Mucosa of descending colon (tissue), 3 donors: ENCODE data around the gene BDP1. TPM values are rescaled to one million over a fixed set of nuclear protein-coding genes. Genes with fewer than 3 reads are reported as not detected.
A peak's percentile ranks its signal among the peaks of the same experiment; 100 is the strongest.
"Not testable (repeated sequence)": the region's sequence is repeated elsewhere in the genome, so short reads cannot be mapped to it uniquely, and the experiment has no call there.

Experiments used
- ATAC-seq: fragments of 200-7000 bp; cut with Tn5 transposase; one replicate; pipeline ENCODE4 v1.9.1; 2020; ENCODE audit warnings: mild to moderate bottlenecking, moderate library complexity
- DNase-seq, 3 donors: peaks; one replicate each; pipeline ENCODE4 v3.0.0-alpha.2; 2020
- H3K36me3 ChIP-seq: fragments of 200-600 bp; one replicate; pipeline ENCODE4 v1.8.0; 2021; ENCODE audit warnings: low read depth, mild to moderate bottlenecking
- H3K4me1 ChIP-seq: fragments of 200-600 bp; one replicate; pipeline ENCODE4 v1.8.0; 2021; ENCODE audit warnings: low read depth, mild to moderate bottlenecking
- H3K4me3 ChIP-seq: fragments of 200-600 bp; one replicate; pipeline ENCODE4 v1.8.0; 2021; ENCODE audit warnings: mild to moderate bottlenecking
- H3K9me3 ChIP-seq: fragments of 200-600 bp; one replicate; pipeline ENCODE4 v1.8.0; 2021; ENCODE audit warnings: mild to moderate bottlenecking
- intact Hi-C, 2 donors: fragments of 100-400 bp; cut with DNase I in 1 of 2; cut with micrococcal nuclease in 1 of 2; formaldehyde crosslinking; loops; one replicate each; pipeline versions ENCODE4 v1.11.0 to v1.11.1; 2022; cut with DNase I, micrococcal nuclease
- total RNA-seq, 3 donors: library from RNA; stranded (reverse); fragmentation: NEBNext Ultra II Directional in 2 of 3; extraction: Animal tissue kit (Norgen Biotek cat#: 25700) in 2 of 3; gene quantifications; one replicate each; pipeline versions ENCODE4 v1.2.1 to v1.2.4, GENCODE V29; 2021 to 2023
- TF ChIP-seq, protein P1 (sequence below): fragments of 200-600 bp; IDR thresholded peaks from one replicate; pipeline ENCODE4 v1.8.0; 2022; ENCODE audit warnings: antibody characterized with exemption, mild to moderate bottlenecking
- donor health status: DM: no; HTN: no; CAD: no; lungs with moderate emphysema.
- donor health status: DM: no; HTN: no; CAD: no.
- donor health status: DM: no; HTN: yes; CAD: no.

The BDP1 gene
- total RNA-seq, 3 donors from 2014 or later = 20.0 to 28.7 (median 23.9) TPM

GRCh38 chr5:71528206-71528605, 72.8 kb downstream of the BDP1 start:
- intact Hi-C loops = no loop called here
- TF ChIP-seq, protein P1, sequence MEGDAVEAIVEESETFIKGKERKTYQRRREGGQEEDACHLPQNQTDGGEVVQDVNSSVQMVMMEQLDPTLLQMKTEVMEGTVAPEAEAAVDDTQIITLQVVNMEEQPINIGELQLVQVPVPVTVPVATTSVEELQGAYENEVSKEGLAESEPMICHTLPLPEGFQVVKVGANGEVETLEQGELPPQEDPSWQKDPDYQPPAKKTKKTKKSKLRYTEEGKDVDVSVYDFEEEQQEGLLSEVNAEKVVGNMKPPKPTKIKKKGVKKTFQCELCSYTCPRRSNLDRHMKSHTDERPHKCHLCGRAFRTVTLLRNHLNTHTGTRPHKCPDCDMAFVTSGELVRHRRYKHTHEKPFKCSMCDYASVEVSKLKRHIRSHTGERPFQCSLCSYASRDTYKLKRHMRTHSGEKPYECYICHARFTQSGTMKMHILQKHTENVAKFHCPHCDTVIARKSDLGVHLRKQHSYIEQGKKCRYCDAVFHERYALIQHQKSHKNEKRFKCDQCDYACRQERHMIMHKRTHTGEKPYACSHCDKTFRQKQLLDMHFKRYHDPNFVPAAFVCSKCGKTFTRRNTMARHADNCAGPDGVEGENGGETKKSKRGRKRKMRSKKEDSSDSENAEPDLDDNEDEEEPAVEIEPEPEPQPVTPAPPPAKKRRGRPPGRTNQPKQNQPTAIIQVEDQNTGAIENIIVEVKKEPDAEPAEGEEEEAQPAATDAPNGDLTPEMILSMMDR = no peak
- Histone ChIP-seq H3K9me3 (no peaks in the 10 kb centered on the region), H3K4me1 (no peaks in the 10 kb centered on the region), H3K4me3 (no peak overlapping the region), H3K36me3 (no peaks in the 10 kb centered on the region)
- no peak for ATAC-seq
- DNase-seq = no peak

- Histone ChIP-seq H3K36me3 (no peaks in the 10 kb centered on the region), H3K4me3 (no peak overlapping the region), H3K4me1 (no peaks in the 10 kb centered on the region), H3K9me3 (no peaks in the 10 kb centered on the region)
- DNase-seq (no peak), ATAC-seq (no peak)
- TF ChIP-seq, protein P1 = no peak
- intact Hi-C loops = no loop called here
Observed at GRCh38 chr5:71529682-71530081, 74.2 kb downstream of the BDP1 start.

DNA sequence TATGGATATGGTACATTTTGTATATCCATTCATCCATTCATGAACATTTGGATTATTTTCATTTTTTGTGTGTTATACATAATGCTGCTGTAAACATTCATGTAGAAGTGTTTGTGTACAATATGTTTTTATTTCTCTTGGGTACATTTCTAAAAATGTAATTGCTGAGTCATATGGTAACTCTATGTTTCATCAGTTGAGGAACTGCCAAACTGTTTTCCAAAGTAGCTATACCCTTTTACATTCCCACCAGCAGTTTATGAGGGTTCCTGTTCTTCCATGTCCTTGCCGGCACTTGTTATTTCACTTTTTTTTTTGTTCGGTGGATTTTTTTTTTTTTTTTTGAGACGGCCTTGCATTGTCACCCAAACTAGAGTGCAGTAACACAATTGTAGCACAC, 77.7 kb downstream of the BDP1 start:
- no peak for ATAC-seq
- no peaks in the 10 kb centered on the region for H3K4me1 ChIP-seq
- H3K9me3 ChIP-seq = no peaks in the 10 kb centered on the region
- no peak overlapping the region for H3K4me3 ChIP-seq
- intact Hi-C loops = no loop called here
- no peaks in the 10 kb centered on the region for H3K36me3 ChIP-seq
- no peak for DNase-seq
- TF ChIP-seq, protein P1 = no peak

DNA sequence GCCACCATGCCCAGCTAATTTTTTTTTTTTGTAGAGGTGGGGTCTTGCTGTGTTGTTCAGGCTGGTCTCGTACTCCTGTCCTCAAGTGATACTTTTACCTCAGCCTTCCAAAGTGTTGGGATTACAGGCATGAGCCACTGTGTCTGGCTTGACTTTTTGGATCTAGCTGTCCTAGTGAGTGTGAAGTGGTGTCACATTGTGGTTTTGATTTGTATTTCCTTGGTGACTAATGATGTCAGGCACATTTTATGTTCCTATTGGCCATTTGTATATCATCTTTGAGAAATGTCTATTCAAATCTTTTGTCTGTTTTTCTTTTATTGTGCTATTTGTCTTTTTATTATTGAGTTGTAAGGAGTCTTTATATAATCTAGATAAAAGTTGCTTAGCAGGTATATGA, 78.2 kb downstream of the BDP1 start:
- peak; percentile 36 for ATAC-seq
- no peaks in the 10 kb centered on the region for H3K9me3 ChIP-seq
- no peaks in the 10 kb centered on the region for H3K4me1 ChIP-seq
- TF ChIP-seq, protein P1 = no peak
- intact Hi-C loops = no loop called here
- no peak for DNase-seq
- H3K36me3 ChIP-seq = no peaks in the 10 kb centered on the region
- no peak overlapping the region for H3K4me3 ChIP-seq

- no peaks in the 10 kb centered on the region for H3K9me3 ChIP-seq
- no peak for ATAC-seq
- no peak overlapping the region for H3K4me3 ChIP-seq
- no peaks in the 10 kb centered on the region for H3K4me1 ChIP-seq
- DNase-seq = no peak
- TF ChIP-seq, protein P1 = no peak
- intact Hi-C loops = no loop called here
- no peaks in the 10 kb centered on the region for H3K36me3 ChIP-seq
Observed at GRCh38 chr5:71537687-71538086, 82.2 kb downstream of the BDP1 start.

DNA sequence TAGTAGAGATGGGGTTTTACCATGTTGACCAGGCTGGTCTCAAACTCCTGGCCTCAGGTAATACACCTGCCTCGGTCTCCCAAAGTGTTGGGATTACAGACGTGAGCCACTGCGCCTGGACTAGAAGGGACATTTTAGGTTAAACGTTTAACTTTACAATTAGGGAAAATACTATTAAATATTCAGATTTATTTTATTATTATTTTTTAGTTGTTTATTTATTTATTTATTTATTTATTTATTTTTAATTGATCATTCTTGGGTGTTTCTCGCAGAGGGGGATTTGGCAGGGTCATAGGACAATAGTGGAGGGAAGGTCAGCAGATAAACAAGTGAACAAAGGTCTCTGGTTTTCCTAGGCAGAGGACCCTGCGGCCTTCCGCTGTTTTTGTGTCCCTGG, 95.4 kb downstream of the BDP1 start:
- intact Hi-C loops, ATAC-seq: not testable (repeated sequence)

DNA sequence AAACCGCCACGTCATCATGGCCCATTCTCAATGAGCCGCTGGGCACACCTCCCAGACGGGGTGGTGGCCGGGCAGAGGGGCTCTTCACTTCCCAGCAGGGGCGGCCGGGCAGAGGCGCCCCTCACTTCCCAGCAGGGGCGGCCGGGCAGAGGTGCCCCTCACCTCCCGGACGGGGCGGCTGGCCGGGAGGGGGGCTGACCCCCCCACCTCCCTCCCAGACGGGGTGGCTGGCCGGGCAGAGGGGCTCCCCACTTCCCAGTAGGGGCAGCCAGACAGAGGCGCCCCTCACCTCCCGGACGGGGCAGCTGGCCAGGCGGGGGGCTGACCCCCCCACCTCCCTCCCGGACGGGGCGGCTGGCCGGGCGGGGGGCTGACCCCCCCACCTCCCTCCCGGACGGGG, 96.1 kb downstream of the BDP1 start:
- DNase-seq, H3K36me3 ChIP-seq, H3K4me1 ChIP-seq, H3K4me3 ChIP-seq, H3K9me3 ChIP-seq, intact Hi-C loops, ATAC-seq: not testable (repeated sequence)

More for the DNA sequence above, 95.4 kb downstream of the BDP1 start:
- H3K9me3 ChIP-seq, H3K4me1 ChIP-seq, H3K4me3 ChIP-seq, H3K36me3 ChIP-seq, DNase-seq: not testable (repeated sequence)

DNA sequence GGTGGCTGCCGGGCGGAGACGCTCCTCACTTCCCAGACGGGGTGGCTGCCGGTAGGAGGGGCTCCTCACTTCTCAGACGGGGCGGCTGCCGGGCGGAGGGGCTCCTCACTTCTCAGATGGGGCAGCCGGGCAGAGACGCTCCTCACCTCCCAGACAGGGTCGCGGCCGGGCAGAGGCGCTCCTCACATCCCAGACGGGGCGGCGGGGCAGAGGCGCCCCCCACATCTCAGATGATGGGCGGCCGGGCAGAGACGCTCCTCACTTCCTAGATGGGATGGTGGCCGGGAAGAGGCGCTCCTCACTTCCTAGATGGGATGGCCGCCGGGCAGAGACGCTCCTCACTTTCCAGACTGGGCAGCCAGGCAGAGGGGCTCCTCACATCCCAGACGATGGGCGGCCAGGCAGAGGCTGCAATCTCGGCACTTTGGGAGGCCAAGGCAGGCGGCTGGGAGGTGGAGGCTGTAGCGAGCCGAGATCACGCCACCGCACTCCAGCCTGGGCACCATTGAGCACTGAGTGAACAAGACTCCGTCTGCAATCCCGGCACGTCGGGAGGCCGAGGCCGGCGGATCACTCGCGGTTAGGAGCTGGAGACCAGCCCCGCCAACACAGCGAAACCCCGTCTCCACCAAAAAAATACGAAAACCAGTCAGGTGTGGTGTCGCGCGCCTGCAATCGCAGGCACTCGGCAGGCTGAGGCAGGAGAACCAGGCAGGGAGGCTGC, 96.7 kb downstream of the BDP1 start:
- intact Hi-C loops, H3K36me3 ChIP-seq, ATAC-seq, H3K4me3 ChIP-seq, H3K9me3 ChIP-seq, DNase-seq, H3K4me1 ChIP-seq: not testable (repeated sequence)
